Measurements from ENCODE around the gene UNC13A. TPM values are rescaled to one million over a fixed set of nuclear protein-coding genes. Genes with fewer than 3 reads are reported as not detected.
A peak's percentile ranks its signal among the peaks of the same experiment; 100 is the strongest.

The UNC13A gene
- total RNA-seq, 2 donors from 2014 or later = 0.16 to 0.45 TPM

GRCh38 chr19:17641846-17642245 is 46.3 kb downstream of the UNC13A start:
- no peak for ATAC-seq (replicated peaks)
- Mint-ChIP-seq H3K36me3 (ENCODE audit: low read depth) (no peaks in the 10 kb centered on the region), H3K4me1 (no peaks in the 10 kb centered on the region)

GRCh38 chr19:17641181-17641580 is 47.0 kb downstream of the UNC13A start:
- Mint-ChIP-seq H3K27ac (no peak overlapping the region), H3K4me1 (no peaks in the 10 kb centered on the region), H3K36me3 (ENCODE audit: low read depth) (no peaks in the 10 kb centered on the region), H3K4me3 (no peak overlapping the region), H3K9me3 (no peaks in the 10 kb centered on the region), H3K27me3 (peaks cover 16% of the 10 kb centered on the region)
- no peak for ATAC-seq (replicated peaks)

More at GRCh38 chr19:17641846-17642245, 46.3 kb downstream of the UNC13A start:
- Mint-ChIP-seq H3K27me3 (peaks cover 16% of the 10 kb centered on the region), H3K9me3 (no peaks in the 10 kb centered on the region), H3K4me3 (no peak overlapping the region), H3K27ac (no peak overlapping the region)

DNA sequence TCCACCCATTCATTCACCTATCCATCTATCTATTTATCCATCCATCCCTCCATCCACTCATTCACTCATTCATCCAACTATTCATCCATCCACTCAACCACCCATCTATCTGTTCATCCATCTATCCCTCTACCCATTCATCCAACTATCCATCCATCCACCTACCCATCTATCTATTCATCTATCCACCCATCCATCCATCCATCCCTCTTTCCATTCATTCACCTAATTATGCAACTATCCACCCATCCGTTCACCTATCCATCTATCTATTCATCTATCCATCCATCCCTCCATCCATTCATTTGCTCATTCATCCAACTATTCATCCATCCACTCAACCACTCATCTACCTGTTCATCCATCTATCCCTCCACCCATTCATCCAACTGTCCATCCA is 54.5 kb downstream of the UNC13A start:
- Mint-ChIP-seq H3K36me3 (ENCODE audit: low read depth) (no peaks in the 10 kb centered on the region), H3K9me3 (no peaks in the 10 kb centered on the region), H3K27me3 (no peaks in the 10 kb centered on the region), H3K4me3 (no peak overlapping the region), H3K4me1 (no peaks in the 10 kb centered on the region), H3K27ac (no peak overlapping the region)
- ATAC-seq (replicated peaks) = no peak

DNA sequence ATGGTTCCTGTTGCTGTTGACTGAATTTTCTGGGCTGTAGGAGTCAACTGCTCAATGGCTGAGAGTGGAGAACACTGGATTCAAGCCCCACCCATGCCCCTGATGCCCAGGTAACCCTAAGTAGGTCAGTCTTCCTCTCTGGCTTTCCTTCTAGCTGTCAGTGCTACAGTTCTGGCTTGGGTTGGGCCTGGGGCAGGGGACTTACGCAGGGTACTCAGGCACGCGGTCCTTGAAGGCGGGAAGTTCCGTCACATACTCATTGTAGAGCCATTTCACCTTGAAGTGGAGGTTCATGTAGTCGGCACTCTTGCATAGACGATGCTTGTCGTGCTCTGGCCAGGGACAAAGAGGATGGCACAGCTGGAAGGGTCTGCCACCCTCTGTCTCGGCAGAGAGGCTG is 55.6 kb downstream of the UNC13A start:
- no peak overlapping the region for H3K4me3 Mint-ChIP-seq
- H3K27ac Mint-ChIP-seq = no peak overlapping the region
- no peaks in the 10 kb centered on the region for H3K27me3 Mint-ChIP-seq
- H3K36me3 Mint-ChIP-seq (ENCODE audit: low read depth) = no peaks in the 10 kb centered on the region
- no peaks in the 10 kb centered on the region for H3K9me3 Mint-ChIP-seq
- ATAC-seq (replicated peaks) = no peak
- no peaks in the 10 kb centered on the region for H3K4me1 Mint-ChIP-seq

GRCh38 chr19:17629760-17630159 is 58.4 kb downstream of the UNC13A start:
- Mint-ChIP-seq H3K4me1 (no peaks in the 10 kb centered on the region), H3K27ac (no peak overlapping the region), H3K27me3 (peaks cover 9% of the 10 kb centered on the region), H3K9me3 (no peaks in the 10 kb centered on the region), H3K4me3 (no peak overlapping the region), H3K36me3 (ENCODE audit: low read depth) (no peaks in the 10 kb centered on the region)
- ATAC-seq (replicated peaks) = no peak

DNA sequence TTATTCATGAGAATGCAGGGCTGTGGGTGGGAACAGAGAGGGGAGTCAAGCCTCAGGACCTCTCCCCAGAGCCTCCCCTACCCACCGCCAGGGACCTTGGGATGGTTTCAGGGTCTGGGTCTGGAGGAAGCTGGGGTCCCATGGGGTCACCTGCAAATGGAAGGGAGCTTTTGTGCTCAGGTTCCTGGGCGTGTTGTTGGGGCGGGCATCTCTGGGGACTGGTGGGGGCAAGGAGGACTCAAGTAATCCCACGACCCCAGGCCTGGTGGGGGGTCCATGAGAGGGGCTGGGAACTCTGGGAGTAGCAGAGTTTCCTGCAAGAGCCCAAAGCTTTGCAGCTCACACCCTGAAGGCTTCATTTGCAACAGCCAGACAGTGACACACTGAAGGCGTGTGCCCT is 60.2 kb downstream of the UNC13A start:
- peaks cover 9% of the 10 kb centered on the region for H3K27me3 Mint-ChIP-seq
- H3K4me3 Mint-ChIP-seq = no peak overlapping the region
- ATAC-seq (replicated peaks) = no peak
- H3K9me3 Mint-ChIP-seq = no peaks in the 10 kb centered on the region
- H3K27ac Mint-ChIP-seq = no peak overlapping the region
- H3K4me1 Mint-ChIP-seq = no peaks in the 10 kb centered on the region
- H3K36me3 Mint-ChIP-seq (ENCODE audit: low read depth) = no peaks in the 10 kb centered on the region

GRCh38 chr19:17627161-17627560 is 61.0 kb downstream of the UNC13A start:
- Mint-ChIP-seq H3K4me3 (no peak overlapping the region), H3K27me3 (peaks cover 9% of the 10 kb centered on the region), H3K27ac (no peak overlapping the region), H3K4me1 (no peaks in the 10 kb centered on the region), H3K36me3 (ENCODE audit: low read depth) (no peaks in the 10 kb centered on the region), H3K9me3 (no peaks in the 10 kb centered on the region)
- no peak for ATAC-seq (replicated peaks)

- no peak overlapping the region for H3K4me3 Mint-ChIP-seq
- H3K27ac Mint-ChIP-seq = no peak overlapping the region
- H3K4me1 Mint-ChIP-seq = no peaks in the 10 kb centered on the region
- no peaks in the 10 kb centered on the region for H3K9me3 Mint-ChIP-seq
- no peaks in the 10 kb centered on the region for H3K36me3 Mint-ChIP-seq (ENCODE audit: low read depth)
- peaks cover 9% of the 10 kb centered on the region for H3K27me3 Mint-ChIP-seq
- no peak for ATAC-seq (replicated peaks)
Measured at GRCh38 chr19:17626456-17627015, 61.6 kb downstream of the UNC13A start.

DNA sequence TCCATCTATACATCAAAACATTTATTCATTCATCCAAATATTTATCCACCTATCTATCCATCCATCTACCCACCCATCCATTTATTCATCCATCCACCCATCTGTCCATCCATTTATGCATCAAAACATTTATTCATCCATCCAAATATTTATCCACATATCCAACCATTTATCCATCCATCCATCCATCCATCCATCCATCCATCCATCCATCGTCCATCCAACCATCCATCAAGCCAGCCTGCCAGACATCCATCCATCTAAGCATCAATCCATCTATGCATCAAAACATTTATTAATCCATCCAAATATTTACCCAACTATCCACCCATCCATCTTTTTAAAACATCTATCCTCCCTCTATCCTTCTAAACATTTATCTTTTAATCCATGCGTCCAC is 62.2 kb downstream of the UNC13A start:
- Mint-ChIP-seq H3K36me3 (ENCODE audit: low read depth) (no peaks in the 10 kb centered on the region), H3K9me3 (no peaks in the 10 kb centered on the region), H3K4me1 (no peaks in the 10 kb centered on the region), H3K27ac (no peak overlapping the region), H3K27me3 (peaks cover 9% of the 10 kb centered on the region), H3K4me3 (no peak overlapping the region)
- no peak for ATAC-seq (replicated peaks)

- Mint-ChIP-seq H3K9me3 (no peaks in the 10 kb centered on the region), H3K27ac (no peak overlapping the region), H3K4me3 (no peak overlapping the region), H3K27me3 (peaks cover 12% of the 10 kb centered on the region), H3K36me3 (ENCODE audit: low read depth) (no peaks in the 10 kb centered on the region), H3K4me1 (no peaks in the 10 kb centered on the region)
- ATAC-seq (replicated peaks) = no peak
Measured at GRCh38 chr19:17625043-17625442, 63.1 kb downstream of the UNC13A start.

- Mint-ChIP-seq H3K36me3 (ENCODE audit: low read depth) (no peaks in the 10 kb centered on the region), H3K9me3 (no peaks in the 10 kb centered on the region), H3K27ac (no peak overlapping the region), H3K27me3 (peaks cover 16% of the 10 kb centered on the region), H3K4me1 (no peaks in the 10 kb centered on the region), H3K4me3 (no peak overlapping the region)
- no peak for ATAC-seq (replicated peaks)
Measured at GRCh38 chr19:17624314-17624991, 63.7 kb downstream of the UNC13A start.

DNA sequence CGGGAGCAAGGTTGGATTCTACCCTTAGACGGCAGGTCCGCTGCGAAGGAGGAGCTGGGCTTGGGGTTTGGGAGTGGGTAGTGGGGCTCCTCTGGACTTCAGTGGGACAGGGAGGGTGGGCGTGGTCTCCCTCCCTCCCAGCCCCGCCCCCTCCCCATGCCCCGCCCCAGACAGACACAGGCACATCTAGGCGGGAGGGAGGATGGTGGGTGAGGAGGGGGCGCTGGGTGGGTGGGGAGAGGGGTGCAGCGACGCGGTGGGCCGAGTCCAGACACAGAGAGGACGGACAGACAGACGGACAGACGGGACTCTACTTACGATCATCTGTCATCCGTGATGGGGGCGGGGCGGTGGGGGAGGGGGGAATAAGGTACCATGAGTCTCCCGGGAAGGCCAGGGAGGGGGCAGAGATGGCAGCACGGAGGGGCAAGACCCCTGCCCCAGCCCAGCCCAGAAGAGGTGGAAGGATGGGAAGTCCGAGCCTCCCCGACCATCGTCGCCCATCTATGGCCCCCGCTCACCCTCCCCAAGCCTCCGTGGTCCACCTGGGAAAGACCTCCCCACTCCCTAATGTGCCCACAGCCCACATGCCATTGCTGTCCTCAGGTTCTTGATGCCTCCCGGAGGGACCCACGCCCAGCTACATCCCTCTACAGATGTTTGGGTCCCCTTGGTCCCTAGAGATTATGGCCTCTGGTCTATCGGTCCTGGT is 64.8 kb downstream of the UNC13A start:
- Mint-ChIP-seq H3K4me1 (no peaks in the 10 kb centered on the region), H3K36me3 (ENCODE audit: low read depth) (no peaks in the 10 kb centered on the region), H3K27me3 (peaks cover 16% of the 10 kb centered on the region), H3K9me3 (no peaks in the 10 kb centered on the region), H3K4me3 (no peak overlapping the region), H3K27ac (peak overlapping the region; percentile 22)
- no peak for ATAC-seq (replicated peaks)

- H3K4me3 Mint-ChIP-seq = no peak overlapping the region
- no peaks in the 10 kb centered on the region for H3K36me3 Mint-ChIP-seq (ENCODE audit: low read depth)
- H3K27me3 Mint-ChIP-seq = peaks cover 20% of the 10 kb centered on the region
- no peak for ATAC-seq (replicated peaks)
- no peak overlapping the region for H3K27ac Mint-ChIP-seq
- no peaks in the 10 kb centered on the region for H3K9me3 Mint-ChIP-seq
- no peaks in the 10 kb centered on the region for H3K4me1 Mint-ChIP-seq
Measured at GRCh38 chr19:17620696-17621095, 67.5 kb downstream of the UNC13A start.

DNA sequence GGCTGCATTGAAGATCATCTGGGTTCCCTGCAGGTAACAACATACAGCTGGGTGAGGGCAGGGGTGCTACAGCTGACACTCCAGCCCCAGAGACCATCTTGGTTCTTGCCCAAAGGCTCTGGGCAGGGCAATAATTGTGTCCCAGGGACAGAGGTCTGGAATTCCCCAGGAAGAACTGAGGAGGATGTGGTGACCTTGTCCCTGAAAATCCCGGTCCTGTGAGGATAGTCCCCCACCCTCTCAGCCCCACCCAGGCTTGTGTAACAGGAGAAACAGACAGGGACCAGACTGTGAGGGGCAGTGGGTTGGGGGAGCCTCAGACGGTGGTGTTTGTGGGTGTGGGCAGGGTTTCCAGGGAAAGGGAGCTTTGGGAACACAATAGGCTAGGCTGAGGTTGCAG is 69.2 kb downstream of the UNC13A start:
- Mint-ChIP-seq H3K4me3 (no peak overlapping the region), H3K4me1 (no peaks in the 10 kb centered on the region), H3K36me3 (ENCODE audit: low read depth) (no peaks in the 10 kb centered on the region), H3K27me3 (peaks cover 15% of the 10 kb centered on the region), H3K27ac (no peak overlapping the region), H3K9me3 (no peaks in the 10 kb centered on the region)
- ATAC-seq (replicated peaks) = no peak

DNA sequence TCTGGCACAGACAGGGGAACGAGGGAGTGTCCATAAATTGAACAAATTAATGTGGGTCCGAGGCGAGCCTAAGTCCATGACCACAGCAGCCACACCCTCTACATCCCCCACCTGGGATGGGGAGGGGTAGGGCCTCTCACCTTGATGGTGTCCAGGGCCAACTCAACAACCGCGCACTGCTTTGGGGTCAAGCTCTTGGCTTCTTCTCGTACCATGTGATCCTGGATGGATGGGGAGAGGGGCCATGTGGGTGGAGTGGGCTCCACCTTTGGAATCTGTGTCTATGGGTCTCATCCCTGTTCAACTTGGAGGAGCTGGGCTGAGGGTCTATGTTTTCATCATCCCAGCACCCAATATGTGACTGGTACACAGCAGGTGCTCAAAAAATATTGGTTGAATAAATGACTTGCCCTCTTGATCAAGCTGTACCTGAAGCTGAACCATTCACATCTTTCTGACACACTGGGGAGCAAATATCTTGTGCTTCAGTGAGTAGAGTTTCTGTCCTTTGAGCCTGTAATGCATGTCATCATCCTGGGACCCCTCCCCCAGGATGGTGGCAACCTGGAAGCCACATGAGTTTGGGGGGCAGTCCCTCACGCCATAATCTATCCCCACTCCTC is 69.8 kb downstream of the UNC13A start:
- no peak overlapping the region for H3K27ac Mint-ChIP-seq
- no peaks in the 10 kb centered on the region for H3K9me3 Mint-ChIP-seq
- H3K27me3 Mint-ChIP-seq = peaks cover 16% of the 10 kb centered on the region
- no peaks in the 10 kb centered on the region for H3K36me3 Mint-ChIP-seq (ENCODE audit: low read depth)
- H3K4me1 Mint-ChIP-seq = no peaks in the 10 kb centered on the region
- no peak for ATAC-seq (replicated peaks)
- H3K4me3 Mint-ChIP-seq = no peak overlapping the region

All from activated T-helper 17 cell treated with anti-CD3 and anti-CD28 coated beads, Interleukin-2, amount 50 U/mL, for 72 hours (primary cell).